Ovary (tissue), 9 donors: ENCODE results near the gene ATP13A5. TPM values are rescaled to one million over a fixed set of nuclear protein-coding genes. Genes with fewer than 3 reads are reported as not detected.

Source experiments
- DNase-seq, 5 donors: peaks; one replicate each; pipeline ENCODE4 v3.0.0-alpha.2; 2019 to 2020
- H3K27ac ChIP-seq, 2 donors: fragments of 200-600 bp; one replicate each; pipeline versions ENCODE4 v1.5.1 to v1.8.0; 2019 to 2022
- H3K27me3 ChIP-seq: fragments of 200-600 bp; one replicate; pipeline ENCODE4 v1.8.0; 2022
- H3K36me3 ChIP-seq: fragments of 200-600 bp; sonication (generic); one replicate; pipeline ENCODE4 v1.5.1; 2019
- H3K4me1 ChIP-seq: one replicate; pipeline ENCODE4 v1.8.1; 2013; ENCODE audit warnings: mild to moderate bottlenecking, moderate library complexity; ENCODE audit not compliant: insufficient read depth
- H3K4me3 ChIP-seq: fragments of 200-600 bp; sonication (generic); one replicate; pipeline ENCODE4 v1.5.1; 2017
- H3K9me3 ChIP-seq, 2 donors: fragments of 200-600 bp in 1 of 2; sonication (generic) in 1 of 2; one replicate each; pipeline versions ENCODE4 v1.5.1 to v1.8.1; 2013 to 2019; ENCODE audit warnings: mild to moderate bottlenecking in 1 of 2, moderate library complexity in 1 of 2
- CTCF ChIP-seq, 3 donors: fragments of 450-650 bp in 2 of 3; fragments of 200-600 bp in 1 of 3; IDR thresholded peaks; one replicate each; pipeline versions ENCODE4 v1.5.1 to v1.8.0; 2016 to 2022; ENCODE audit warnings: antibody characterized with exemption in 3 of 3, mild to moderate bottlenecking in 1 of 3
- EP300 ChIP-seq: sonication (generic); formaldehyde crosslinking; IDR thresholded peaks from one replicate; pipeline ENCODE4 v1.6.1; 2017; ENCODE audit warnings: antibody characterized with exemption
- POLR2A ChIP-seq: fragments of 450-650 bp; IDR thresholded peaks from one replicate; pipeline ENCODE4 v1.6.1; 2017; ENCODE audit warnings: antibody characterized with exemption, mild to moderate bottlenecking, moderate library complexity
- WGBS, 3 donors: extraction: QIAGEN DNeasy Blood & Tissue Kit in 1 of 3; methylation state at CpG; one replicate each; pipeline versions ENCODE4 v1.1.5 to v1.1.7; 2013 to 2017; 5-methylcytosine and 5-hydroxymethylcytosine counted together
- intact Hi-C, 4 donors: fragments of 100-400 bp; cut with DNase I; formaldehyde crosslinking; loops; one replicate each; pipeline versions ENCODE4 v1.11.0 to v1.15.1; 2022 to 2023
- polyA plus RNA-seq, 2 donors: library from polyadenylated mRNA; stranded (reverse); fragments of 200-250 nt in 1 of 2; fragments of 350-450 nt in 1 of 2; fragmentation: Illumina TruSeq in 1 of 2; extraction: RNeasy Lipid Tissue Mini Kit (QIAGEN cat#74804) in 1 of 2; gene quantifications; one replicate each; pipeline ENCODE4 v1.2.3, GENCODE V29; 2013 to 2014
- total RNA-seq, 7 donors: library from RNA; depleted of rRNA in 2 of 7; stranded (reverse); fragments of >200 nt in 2 of 7; fragmentation: NEBNext Ultra II Directional in 3 of 7; extraction: Animal tissue kit (Norgen Biotek cat#: 25700) in 3 of 7; gene quantifications; one replicate each; pipeline versions ENCODE4 v1.1.0 to v1.2.4, GENCODE V29; 2016 to 2023
- donor health status: DM: no; HTN: no; CAD: no; lungs with moderate emphysema.
- donor health status: DM: no; HTN: no; CAD: no.
- donor health status: Bipolar disorder and iron deficiency.
- donor health status: DM: yes; HTN: yes; CAD: no.
- donor health status: DM: no; HTN: no; CAD: no.
- donor health status: DM: yes; HTN: yes; CAD: no.

The ATP13A5 gene
- total and polyA plus RNA-seq, 9 donors = 0.07 to 0.36 TPM; not detected in 7

- Histone ChIP-seq H3K27ac (no peak overlapping the region), H3K4me3 (no peak overlapping the region), H3K4me1 (no peaks in the 10 kb centered on the region), H3K27me3 (no peaks in the 10 kb centered on the region), H3K36me3 (no peaks in the 10 kb centered on the region), H3K9me3 (no peaks in the 10 kb centered on the region)
- 85 to 91% (median 87%) methylated on average over 4 of the region's 4 CpGs for WGBS, 3 donors
- no peak for DNase-seq
- TF ChIP-seq CTCF (IDR thresholded peaks at IDR 0.05) = no peak
- no peak for TF ChIP-seq POLR2A
- no peak for TF ChIP-seq EP300
- intact Hi-C loops = no loop called here
Measured at GRCh38 chr3:193250492-193250891, 128.1 kb downstream of the ATP13A5 start.

GRCh38 chr3:193248848-193249468 is 129.6 kb downstream of the ATP13A5 start:
- Histone ChIP-seq H3K27ac (no peak overlapping the region), H3K4me3 (no peak overlapping the region), H3K9me3 (no peaks in the 10 kb centered on the region), H3K4me1 (no peaks in the 10 kb centered on the region), H3K27me3 (no peaks in the 10 kb centered on the region), H3K36me3 (no peaks in the 10 kb centered on the region)
- TF ChIP-seq EP300 (no peak), CTCF (IDR thresholded peaks at IDR 0.05) (no peak), POLR2A (no peak)
- WGBS, 3 donors = 97 to 99% (median 99%) methylated on average over 2 of the region's 2 CpGs
- DNase-seq = no peak
- intact Hi-C loops = loop anchor here in 1 of 4 donors (10.0 kb wide), 1 partner anchor 444 kb away; no protein-coding TSS in a partner anchor

GRCh38 chr3:193243571-193243970 is 135.0 kb downstream of the ATP13A5 start:
- intact Hi-C loops = loop anchor here in 1 of 4 donors (10.0 kb wide), 1 partner anchor 439 kb away; no protein-coding TSS in a partner anchor
- no peak overlapping the region for H3K4me3 ChIP-seq
- H3K27me3 ChIP-seq = no peaks in the 10 kb centered on the region
- H3K36me3 ChIP-seq = no peaks in the 10 kb centered on the region
- TF ChIP-seq EP300 (no peak), POLR2A (no peak), CTCF (IDR thresholded peaks at IDR 0.05) (no peak)
- WGBS, 3 donors = 87 to 95% (median 93%) methylated on average over 3 of the region's 3 CpGs
- DNase-seq = no peak
- no peaks in the 10 kb centered on the region for H3K9me3 ChIP-seq
- H3K27ac ChIP-seq = no peak overlapping the region
- no peaks in the 10 kb centered on the region for H3K4me1 ChIP-seq

- H3K4me3 ChIP-seq = no peak overlapping the region
- intact Hi-C loops = loop anchor here in 1 of 4 donors (10.0 kb wide), 1 partner anchor 437 kb away; no protein-coding TSS in a partner anchor
- no peaks in the 10 kb centered on the region for H3K4me1 ChIP-seq
- no peaks in the 10 kb centered on the region for H3K9me3 ChIP-seq
- no peak for DNase-seq
- TF ChIP-seq CTCF (IDR thresholded peaks at IDR 0.05) (no peak), EP300 (no peak), POLR2A (no peak)
- WGBS, 3 donors = 78 to 82% (median 79%) methylated on average over 11 of the region's 11 CpGs
- H3K36me3 ChIP-seq = no peaks in the 10 kb centered on the region
- no peaks in the 10 kb centered on the region for H3K27me3 ChIP-seq
- no peak overlapping the region for H3K27ac ChIP-seq
Measured at GRCh38 chr3:193241716-193242115, 136.8 kb downstream of the ATP13A5 start.
